ENCODE results near the gene CCNJL.

- TF ChIP-seq CTCF (IDR thresholded peaks at IDR 0.05) (no peak), POLR2A (IDR thresholded peaks at IDR 0.05) (no peak)
Measured at GRCh38 chr5:160229190-160229742, 83.1 kb downstream of the CCNJL start, which contains the start of gene FABP6.
